Brain microvascular endothelial cell (primary cell): ENCODE results near the gene TAF5.
A peak's percentile ranks its signal among the peaks of the same experiment; 100 is the strongest.
"Not testable (repeated sequence)": the region's sequence is repeated elsewhere in the genome, so short reads cannot be mapped to it uniquely, and the experiment has no call there.

Experiments used
- DNase-seq: peaks from one replicate; pipeline ENCODE4 v3.0.0-alpha.2; 2020
- H3K27ac ChIP-seq: fragments of 250-450 bp; sonication (Bioruptor Pico); 2 replicates; pipeline ENCODE4 v1.5.1; 2020; ENCODE audit warnings: mild to moderate bottlenecking, moderate library complexity
- H3K27me3 ChIP-seq: fragments of 250-450 bp; sonication (Bioruptor Pico); replicated peaks from 2 replicates; pipeline ENCODE4 v1.5.1; 2020; ENCODE audit warnings: mild to moderate bottlenecking
- H3K36me3 ChIP-seq: fragments of 250-450 bp; sonication (Bioruptor Pico); replicated peaks from 2 replicates; pipeline ENCODE4 v1.5.1; 2020; ENCODE audit warnings: mild to moderate bottlenecking
- H3K4me3 ChIP-seq: 2 replicates; pipeline ENCODE4 v1.5.1; 2011; ENCODE audit warnings: low read depth, mild to moderate bottlenecking, control low read depth, low read length, moderate library complexity
- in situ Hi-C: cut with HindIII; loops from 2 replicates; pipeline ENCODE4 v1.10.0; 2017; ENCODE audit warnings: low sequenced_read_pairs, low pct_ligation_motif_present
- TF ChIP-seq, protein P1 (sequence below): IDR thresholded peaks from 2 replicates; pipeline ENCODE4 v1.5.1; 2011; ENCODE audit warnings: low read depth, mild to moderate bottlenecking, moderate library complexity, low read length, control low read depth, inconsistent platforms; ENCODE audit errors: missing control alignments

The TAF5 gene

DNA sequence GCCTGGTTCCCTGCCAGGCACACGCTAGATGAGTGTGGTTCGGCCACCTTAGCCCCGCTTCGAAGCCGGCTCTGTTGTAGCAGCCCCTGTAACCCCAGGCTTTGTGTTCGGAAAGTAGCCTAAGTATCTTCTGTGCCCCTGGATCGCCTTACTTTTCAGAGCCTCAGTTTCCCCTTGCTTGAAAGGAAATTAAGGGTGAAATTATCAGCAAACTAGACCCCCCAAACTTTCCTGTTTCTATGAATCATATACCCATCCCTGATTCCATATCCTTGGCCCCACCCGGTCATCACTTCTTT lies 29.0 kb downstream of the TAF5 start:
- Histone ChIP-seq H3K27me3 (no peaks in the 10 kb centered on the region), H3K36me3 (peaks cover 36% of the 10 kb centered on the region), H3K27ac (peak overlapping the region; percentile 35), H3K4me3 (peak overlapping the region; percentile 99)
- no peak for DNase-seq
- in situ Hi-C loops = no loop called here
- TF ChIP-seq, protein P1, sequence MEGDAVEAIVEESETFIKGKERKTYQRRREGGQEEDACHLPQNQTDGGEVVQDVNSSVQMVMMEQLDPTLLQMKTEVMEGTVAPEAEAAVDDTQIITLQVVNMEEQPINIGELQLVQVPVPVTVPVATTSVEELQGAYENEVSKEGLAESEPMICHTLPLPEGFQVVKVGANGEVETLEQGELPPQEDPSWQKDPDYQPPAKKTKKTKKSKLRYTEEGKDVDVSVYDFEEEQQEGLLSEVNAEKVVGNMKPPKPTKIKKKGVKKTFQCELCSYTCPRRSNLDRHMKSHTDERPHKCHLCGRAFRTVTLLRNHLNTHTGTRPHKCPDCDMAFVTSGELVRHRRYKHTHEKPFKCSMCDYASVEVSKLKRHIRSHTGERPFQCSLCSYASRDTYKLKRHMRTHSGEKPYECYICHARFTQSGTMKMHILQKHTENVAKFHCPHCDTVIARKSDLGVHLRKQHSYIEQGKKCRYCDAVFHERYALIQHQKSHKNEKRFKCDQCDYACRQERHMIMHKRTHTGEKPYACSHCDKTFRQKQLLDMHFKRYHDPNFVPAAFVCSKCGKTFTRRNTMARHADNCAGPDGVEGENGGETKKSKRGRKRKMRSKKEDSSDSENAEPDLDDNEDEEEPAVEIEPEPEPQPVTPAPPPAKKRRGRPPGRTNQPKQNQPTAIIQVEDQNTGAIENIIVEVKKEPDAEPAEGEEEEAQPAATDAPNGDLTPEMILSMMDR = no peak

DNA sequence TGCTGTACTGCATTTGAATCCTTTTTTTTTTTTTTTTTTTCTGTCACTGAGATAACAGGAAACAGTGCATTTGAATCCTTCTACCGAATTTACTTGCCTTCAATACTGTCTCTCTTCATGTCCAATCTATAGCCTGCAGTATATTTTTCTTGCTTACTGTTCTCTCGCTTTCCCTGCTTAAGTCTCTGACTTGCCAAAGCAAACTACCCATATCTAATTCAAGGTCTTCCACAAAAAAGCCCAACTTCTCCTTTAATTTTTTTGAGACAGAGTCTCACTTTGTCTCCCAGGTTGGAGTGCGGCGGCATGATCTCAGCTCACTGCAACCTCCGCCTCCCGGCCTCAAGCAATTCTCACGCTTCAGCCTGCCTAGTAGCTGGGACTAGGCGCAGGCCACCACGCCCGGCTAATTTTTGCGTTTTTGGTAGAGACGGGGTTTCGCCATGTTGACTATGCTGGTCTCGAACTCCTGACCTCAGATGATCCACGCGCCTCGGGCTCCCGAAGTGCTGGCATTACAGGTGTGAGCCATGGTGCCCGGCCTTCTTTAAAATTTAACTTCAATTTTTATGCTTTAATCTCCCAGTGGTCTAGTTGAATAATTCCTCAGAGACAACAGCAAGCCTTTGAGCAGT lies 29.5 kb downstream of the TAF5 start:
- Histone ChIP-seq H3K36me3 (peaks cover 37% of the 10 kb centered on the region), H3K27ac (no peak overlapping the region), H3K27me3 (no peaks in the 10 kb centered on the region), H3K4me3 (peak overlapping the region; percentile 99)
- in situ Hi-C loops = no loop called here
- DNase-seq = peak; percentile 1
- TF ChIP-seq, protein P1 = no peak

DNA sequence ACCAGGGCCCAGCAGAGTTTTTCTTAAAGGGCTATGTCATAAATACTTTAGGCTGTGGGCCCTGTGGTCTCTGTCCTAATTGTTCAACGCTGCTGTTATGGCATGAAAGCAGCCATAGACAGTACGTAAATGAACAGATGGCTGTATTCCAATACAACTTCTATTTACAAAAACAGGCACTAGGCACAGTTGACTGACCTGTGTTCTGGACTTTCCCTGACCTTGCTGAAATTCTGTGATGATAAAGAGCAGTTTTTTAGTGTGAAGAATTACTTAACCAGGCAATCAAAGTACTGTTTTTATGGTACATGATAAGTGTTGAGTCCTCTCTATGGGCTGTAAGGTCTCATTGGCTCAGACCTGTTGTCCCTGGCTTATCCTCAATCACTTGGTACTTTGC lies 45.8 kb downstream of the TAF5 start:
- H3K27me3 ChIP-seq = no peaks in the 10 kb centered on the region
- in situ Hi-C loops = loop anchor here (10.0 kb wide), 1 partner anchor 61 kb away; the partner anchor contains the start of gene CALHM3
- peaks cover 79% of the 10 kb centered on the region for H3K36me3 ChIP-seq
- no peak overlapping the region for H3K27ac ChIP-seq
- TF ChIP-seq, protein P1 = no peak
- no peak overlapping the region for H3K4me3 ChIP-seq
- DNase-seq = no peak

DNA sequence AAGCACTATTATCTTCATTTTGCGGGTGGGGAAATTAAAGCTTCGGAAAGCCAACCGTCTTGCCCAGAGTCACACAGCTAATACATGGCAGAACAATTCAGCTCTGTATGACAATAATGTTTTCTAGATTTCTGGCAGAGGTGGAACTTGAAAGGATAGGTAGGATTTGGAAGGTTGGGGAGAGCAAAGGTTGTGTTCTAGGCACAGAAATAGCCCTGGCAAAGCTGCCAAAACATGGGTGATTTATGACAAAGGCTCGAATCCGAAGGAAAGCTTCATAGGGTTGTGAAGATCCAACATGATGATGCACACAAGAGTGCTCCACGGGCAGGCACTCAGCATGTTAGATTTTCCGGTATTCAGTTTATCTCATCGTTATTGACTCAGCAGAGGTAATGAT lies 47.8 kb downstream of the TAF5 start:
- no peaks in the 10 kb centered on the region for H3K27me3 ChIP-seq
- H3K27ac ChIP-seq = no peak overlapping the region
- in situ Hi-C loops = loop anchor here (10.0 kb wide), 1 partner anchor 59 kb away; the partner anchor contains the start of gene CALHM3
- no peak overlapping the region for H3K4me3 ChIP-seq
- no peak for DNase-seq
- TF ChIP-seq, protein P1 = no peak
- peaks cover 80% of the 10 kb centered on the region for H3K36me3 ChIP-seq

DNA sequence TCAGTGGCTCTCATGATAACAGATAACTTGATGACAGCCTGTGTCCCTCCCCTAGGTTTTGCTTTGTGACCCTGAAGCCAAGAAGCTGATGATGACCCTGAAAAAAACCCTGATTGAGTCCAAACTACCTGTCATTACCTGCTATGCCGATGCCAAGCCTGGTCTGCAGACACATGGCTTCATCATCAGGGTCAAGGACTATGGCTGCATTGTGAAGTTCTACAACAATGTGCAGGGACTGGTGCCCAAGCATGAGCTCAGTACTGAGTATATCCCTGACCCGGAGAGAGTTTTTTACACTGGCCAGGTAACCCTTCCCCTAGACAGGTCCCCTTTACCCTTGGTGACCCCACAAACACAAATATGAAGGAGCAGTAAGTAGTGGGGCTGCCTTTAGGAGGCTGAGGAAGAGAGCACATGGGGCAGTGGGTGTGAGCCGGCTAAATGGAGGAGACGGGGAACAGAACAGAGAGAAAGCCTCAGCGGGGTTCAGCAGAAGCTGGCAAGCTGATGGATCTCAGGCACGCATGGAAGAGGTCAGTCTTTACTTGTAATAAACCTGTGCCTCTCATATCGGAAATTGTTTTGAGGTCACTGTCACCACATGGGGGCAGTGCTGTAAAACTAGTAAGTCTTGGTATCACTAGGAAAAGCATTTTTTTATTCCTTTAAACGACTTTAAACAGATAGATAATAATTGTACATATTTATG lies 48.8 kb downstream of the TAF5 start:
- TF ChIP-seq, protein P1 = peak; percentile 57
- DNase-seq = peak; percentile 60
- in situ Hi-C loops = loop anchor here (10.0 kb wide), 1 partner anchor 58 kb away; the partner anchor contains the start of gene CALHM3
- H3K27ac ChIP-seq = no peak overlapping the region
- H3K4me3 ChIP-seq = no peak overlapping the region
- H3K36me3 ChIP-seq = peaks cover 83% of the 10 kb centered on the region
- H3K27me3 ChIP-seq = no peaks in the 10 kb centered on the region

DNA sequence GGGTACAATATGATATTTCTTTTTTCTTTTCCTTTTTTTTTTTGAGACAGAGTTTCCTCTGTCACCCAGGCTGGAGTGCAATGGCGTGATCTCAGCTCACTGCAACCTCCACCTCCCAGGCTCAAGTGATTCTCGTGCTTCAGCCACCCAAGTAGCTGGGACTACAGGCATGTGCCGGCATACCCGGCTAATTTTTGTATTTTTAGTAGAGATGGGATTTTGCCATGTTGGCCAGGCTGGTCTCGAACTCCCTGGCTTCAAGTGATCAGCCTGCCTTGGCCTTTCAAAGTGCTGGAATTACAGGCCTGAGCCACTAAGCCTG lies 49.3 kb downstream of the TAF5 start:
- in situ Hi-C loops = loop anchor here (10.0 kb wide), 1 partner anchor 58 kb away; the partner anchor contains the start of gene CALHM3
- not testable (repeated sequence) for H3K4me3 ChIP-seq, H3K27me3 ChIP-seq, DNase-seq, H3K27ac ChIP-seq
- H3K36me3 ChIP-seq = peaks cover 80% of the 10 kb centered on the region
